Left renal pelvis (tissue), 4 donors: ENCODE data around the gene MACROD2. TPM values are rescaled to one million over a fixed set of nuclear protein-coding genes. Genes with fewer than 3 reads are reported as not detected.

ENCODE experiments used
- DNase-seq, 4 donors: peaks; one replicate each; pipeline ENCODE4 v3.0.0-alpha.2; 2013; ENCODE audit warnings: low read depth in 4 of 4, low spot score in 3 of 4
- polyA plus RNA-seq, 4 donors: library from polyadenylated mRNA; unstranded; fragments of 120-200 nt; gene quantifications; one replicate each; pipeline ENCODE4 v1.2.1, GENCODE V29; 2013; ENCODE audit not compliant: insufficient read length in 4 of 4

MACROD2 gene
- polyA plus RNA-seq, 4 donors, result 7.0 to 17.8 (median 12.7) TPM

- DNase-seq, result no peak
Measured at GRCh38 chr20:14778096-14778495, 782.8 kb downstream of the MACROD2 start.

GRCh38 chr20:14778875-14779274 is 783.6 kb downstream of the MACROD2 start:
- no peak for DNase-seq

GRCh38 chr20:14780508-14780907 is 785.2 kb downstream of the MACROD2 start:
- no peak for DNase-seq

GRCh38 chr20:14782731-14783130 is 787.4 kb downstream of the MACROD2 start:
- DNase-seq, result no peak

GRCh38 chr20:14783766-14784165 is 788.5 kb downstream of the MACROD2 start:
- no peak for DNase-seq

GRCh38 chr20:14785065-14785743 is 789.9 kb downstream of the MACROD2 start:
- DNase-seq, result no peak

GRCh38 chr20:14790190-14790589 is 794.9 kb downstream of the MACROD2 start:
- DNase-seq, result no peak

GRCh38 chr20:14790771-14791620 is 795.7 kb downstream of the MACROD2 start:
- no peak for DNase-seq

- no peak for DNase-seq
Measured at GRCh38 chr20:14792915-14793314, 797.6 kb downstream of the MACROD2 start.

- no peak for DNase-seq
Measured at GRCh38 chr20:14799545-14800216, 804.4 kb downstream of the MACROD2 start.

- no peak for DNase-seq
Measured at GRCh38 chr20:14800707-14801425, 805.5 kb downstream of the MACROD2 start.

- no peak for DNase-seq
Measured at GRCh38 chr20:14801591-14802325, 806.4 kb downstream of the MACROD2 start.

- no peak for DNase-seq
Measured at GRCh38 chr20:14807224-14807623, 811.9 kb downstream of the MACROD2 start.

GRCh38 chr20:14815340-14815739 is 820.0 kb downstream of the MACROD2 start:
- no peak for DNase-seq

GRCh38 chr20:14816471-14816870 is 821.2 kb downstream of the MACROD2 start:
- DNase-seq, result no peak

- DNase-seq, result no peak
Measured at GRCh38 chr20:14817101-14817500, 821.8 kb downstream of the MACROD2 start.

GRCh38 chr20:14820771-14821170 is 825.5 kb downstream of the MACROD2 start:
- DNase-seq, result no peak

- no peak for DNase-seq
Measured at GRCh38 chr20:14821251-14821650, 825.9 kb downstream of the MACROD2 start.

GRCh38 chr20:14824996-14825395 is 829.7 kb downstream of the MACROD2 start:
- DNase-seq, result no peak
